ENCODE results near the gene DOC2B. TPM values are rescaled to one million over a fixed set of nuclear protein-coding genes. Genes with fewer than 3 reads are reported as not detected.
A peak's percentile ranks its signal among the peaks of the same experiment; 100 is the strongest.

Gene DOC2B
- polyA plus RNA-seq, 1 of the 3 experiments (the other 2 are of a cell fraction): 0.16 TPM

GRCh38 chr17:178292-179065 lies 3.0 kb downstream of the DOC2B start (continued):
- no peak for TF ChIP-seq USF2 (IDR thresholded peaks at IDR 0.05; ENCODE audit: borderline replicate concordance, low read depth, low read length)
- peak; percentile 67; the same call in 1 of the 2 replicates for TF ChIP-seq FOXJ3 (CRISPR knock-in tag; IDR thresholded peaks at IDR 0.05)
- no peak for TF ChIP-seq FOXM1 (IDR thresholded peaks at IDR 0.05; ENCODE audit: low read depth)
- TF ChIP-seq CTCF (IDR thresholded peaks at IDR 0.05): no peak
- no peak for TF ChIP-seq RXRA (IDR thresholded peaks at IDR 0.05; ENCODE audit: borderline replicate concordance, low read depth)
- TF ChIP-seq EP300 (IDR thresholded peaks at IDR 0.05; ENCODE audit: borderline replicate concordance in 1 of 2, low read depth in 1 of 2, low read length in 1 of 2): peak in 1 of 2 experiments; percentile 94; a peak in 2 of 4 replicates

- Histone ChIP-seq H3K36me3 (replicated peaks in 1 of 2; ENCODE audit: control insufficient read depth in 1 of 2, insufficient read depth in 2 of 2, low read length in 1 of 2) (no peaks in the 10 kb centered on the region), H3K4me1 (ENCODE audit: control insufficient read depth in 1 of 2, insufficient read depth in 2 of 2, low read depth in 1 of 2, low read length in 1 of 2) (peaks cover 0 to 54% of the 10 kb centered on the region in 2 experiments; a peak in 2 of 4 replicates), H4K20me1 (ENCODE audit: insufficient read depth) (no peaks in the 10 kb centered on the region), H3K27ac (ENCODE audit: low read depth in 2 of 2, low read length in 1 of 2) (peak overlapping the region in 1 of 2 experiments; percentile 94; a peak in 2 of 4 replicates), H2AFZ (ENCODE audit: low read depth) (no peak overlapping the region), H3F3A (replicated peaks; ENCODE audit: insufficient read depth) (no peaks in the 10 kb centered on the region), H3K79me2 (ENCODE audit: insufficient read depth) (no peaks in the 10 kb centered on the region), H3K4me3 (ENCODE audit: low read depth in 2 of 2, low read length in 1 of 2) (no peak overlapping the region), H3K9ac (no peak overlapping the region), H3K4me2 (no peak overlapping the region), H3K27me3 (ENCODE audit: insufficient read depth) (peaks cover 43% of the 10 kb centered on the region), H3K9me2 (no peaks in the 10 kb centered on the region), H3K9me3 (no peaks in the 10 kb centered on the region)
- DNase-seq: no peak
- TF ChIP-seq CHD2 (IDR thresholded peaks at IDR 0.05; ENCODE audit: low read length, partially characterized antibody) (no peak), JUND (IDR thresholded peaks at IDR 0.05) (no peak), USF2 (IDR thresholded peaks at IDR 0.05; ENCODE audit: borderline replicate concordance, low read depth, low read length) (no peak), RAD21 (IDR thresholded peaks at IDR 0.05; ENCODE audit: low read length) (no peak), NRF1 (IDR thresholded peaks at IDR 0.05; ENCODE audit: low read depth, low read length) (no peak), EZH2phosphoT487 (IDR thresholded peaks at IDR 0.05; ENCODE audit: borderline replicate concordance, low read depth) (no peak), POLR2AphosphoS5 (IDR thresholded peaks at IDR 0.05; ENCODE audit: low read depth, low read length) (no peak), RXRA (IDR thresholded peaks at IDR 0.05; ENCODE audit: borderline replicate concordance, low read depth) (no peak), FOXJ3 (CRISPR knock-in tag; IDR thresholded peaks at IDR 0.05) (no peak), FOSL2 (IDR thresholded peaks at IDR 0.05; ENCODE audit: borderline replicate concordance, low read depth) (no peak), ZBTB33 (IDR thresholded peaks at IDR 0.05; ENCODE audit: borderline replicate concordance, low read depth) (no peak), REST (IDR thresholded peaks at IDR 0.05; ENCODE audit: low read depth, low read length) (no peak), USF1 (IDR thresholded peaks at IDR 0.05; ENCODE audit: borderline replicate concordance, low read depth) (no peak), MEF2A (IDR thresholded peaks at IDR 0.05; ENCODE audit: borderline replicate concordance, low read depth) (no peak)
- ChIA-PET POLR2A (no interaction called here), CTCF (interaction anchor here (6.5 kb wide), 1 partner anchor 131 kb away, joined by 38 read pairs; no protein-coding TSS in a partner anchor)
- WGBS (ENCODE audit: low lambda C conversion rate): 59% methylated on average over 5 of the region's 6 CpGs
Observed at GRCh38 chr17:177762-178161, 3.7 kb downstream of the DOC2B start.
